HCT116 (cell line): ENCODE results near the gene MTSS2. TPM values are rescaled to one million over a fixed set of nuclear protein-coding genes. Genes with fewer than 3 reads are reported as not detected.
A peak's percentile ranks its signal among the peaks of the same experiment; 100 is the strongest.

ENCODE experiments used
- ATAC-seq: fragments of 200-7000 bp; cut with Tn5 transposase; 2 replicates; pipeline ENCODE4 v1.9.1; 2020; ENCODE audit warnings: mild to moderate bottlenecking, moderate library complexity
- BruUV-seq: library from RNA; stranded (reverse); fragments of 400-500 nt; replicated peaks from 2 replicates; lab custom pipeline; 2021; lab: Mats Ljungman, UMichigan
- CTCF ChIA-PET: fragments of 300-600 bp; sonication (Branson Sonifier 250); formaldehyde crosslinking; loops from one replicate; lab custom pipeline; 2021; ENCODE audit warnings: antibody characterized with exemption; lab: Charles Lee
- POLR2A ChIA-PET: fragments of 300-600, 350-600 bp; sonication (Branson Sonifier 250); formaldehyde crosslinking; loops from one replicate; lab custom pipeline; 2021; ENCODE audit warnings: antibody characterized with exemption; lab: Charles Lee
- RAD21 ChIA-PET, 2 experiments: fragments of 300-600 bp; sonication (Branson Sonifier 250); formaldehyde crosslinking; loops; one replicate each; lab custom pipeline; 2023; ENCODE audit warnings: low total read pairs in 2 of 2; ENCODE audit not compliant: uncharacterized antibody in 2 of 2, unreplicated experiment in 2 of 2, low non-redundant PET in 1 of 2; lab: Charles Lee
- DNase-seq: peaks from one replicate; pipeline ENCODE4 v3.0.0-alpha.2; 2010; ENCODE audit warnings: low read depth, low spot score
- H2AFZ ChIP-seq: fragments of 200-600 bp; shearing (Covaris generic), sonication (generic); 2 replicates; pipeline ENCODE4 v1.6.1; 2017; ENCODE audit warnings: low read depth, mixed run types, mixed read lengths, antibody characterized with exemption, low read length; ENCODE audit not compliant: poor library complexity, severe bottlenecking
- H3K27ac ChIP-seq: 2 replicates; pipeline ENCODE4 v1.5.1; 2012; ENCODE audit warnings: low read depth, low read length
- H3K27me3 ChIP-seq: fragments of 200-600 bp; sonication (generic); 2 replicates; pipeline ENCODE4 v1.6.1; 2016; ENCODE audit warnings: mixed run types, low read length, mixed read lengths; ENCODE audit not compliant: insufficient read depth
- H3K36me3 ChIP-seq, 2 experiments: fragments of 200-500 bp in 1 of 2; fragments of 200-600 bp in 1 of 2; sonication (Bioruptor generic) in 1 of 2; sonication (generic) in 1 of 2; 2 replicates each; pipeline versions ENCODE4 v1.5.1 to v1.6.1; 2014 to 2016; ENCODE audit warnings: low read length in 2 of 2, inconsistent platforms in 1 of 2, mixed read lengths in 1 of 2, mixed run types in 1 of 2; ENCODE audit not compliant: insufficient read depth in 2 of 2, control insufficient read depth in 1 of 2
- H3K4me1 ChIP-seq, 2 experiments: fragments of 200-600 bp in 1 of 2; sonication (generic) in 1 of 2; 2 replicates each; pipeline versions ENCODE4 v1.5.1 to v1.6.1; 2012 to 2017; ENCODE audit warnings: low read length in 2 of 2, inconsistent platforms in 1 of 2, mild to moderate bottlenecking in 1 of 2, mixed read lengths in 1 of 2, mixed run types in 1 of 2, moderate library complexity in 1 of 2; ENCODE audit not compliant: insufficient read depth in 2 of 2, control insufficient read depth in 1 of 2
- H3K4me2 ChIP-seq: fragments of 200-600 bp; sonication (generic); 2 replicates; pipeline ENCODE4 v1.6.1; 2017; ENCODE audit warnings: mixed run types, low read length, mixed read lengths
- H3K4me3 ChIP-seq, 2 experiments: fragments of 200-600 bp in 1 of 2; sonication (generic) in 1 of 2; replicated peaks in 1 of 2; 2 replicates each; pipeline ENCODE4 v1.5.1; 2011 to 2016; ENCODE audit warnings: low read length in 2 of 2, control low read depth in 1 of 2, low read depth in 1 of 2, mild to moderate bottlenecking in 1 of 2, mixed read lengths in 1 of 2, mixed run types in 1 of 2
- H3K79me2 ChIP-seq: fragments of 200-600 bp; sonication (generic); 2 replicates; pipeline ENCODE4 v1.6.1; 2017; ENCODE audit warnings: mild to moderate bottlenecking, mixed run types, low read length, moderate library complexity, mixed read lengths; ENCODE audit not compliant: insufficient read depth
- H3K9ac ChIP-seq: fragments of 200-600 bp; sonication (generic); 2 replicates; pipeline ENCODE4 v1.6.1; 2016; ENCODE audit warnings: low read length, mixed read lengths
- H3K9me2 ChIP-seq: fragments of 200-600 bp; sonication (generic), shearing (Covaris generic); 2 replicates; pipeline ENCODE4 v1.6.1; 2017; ENCODE audit warnings: mixed run types, mild to moderate bottlenecking, moderate library complexity; ENCODE audit not compliant: insufficient read depth
- H3K9me3 ChIP-seq, 2 experiments: fragments of 200-500 bp in 1 of 2; fragments of 200-600 bp in 1 of 2; sonication (Bioruptor generic) in 1 of 2; sonication (generic) in 1 of 2; 2 replicates each; pipeline ENCODE4 v1.6.1; 2014 to 2017; ENCODE audit warnings: low read length in 2 of 2, mixed read lengths in 2 of 2, inconsistent platforms in 1 of 2, low read depth in 1 of 2, mild to moderate bottlenecking in 1 of 2, mixed run types in 1 of 2, moderate library complexity in 1 of 2; ENCODE audit not compliant: control insufficient read depth in 1 of 2, insufficient read depth in 1 of 2
- H4K20me1 ChIP-seq: fragments of 200-600 bp; sonication (generic), shearing (Covaris generic); 2 replicates; pipeline ENCODE4 v1.6.1; 2017; ENCODE audit warnings: mixed run types, mild to moderate bottlenecking, moderate library complexity; ENCODE audit not compliant: insufficient read depth
- CBX3 ChIP-seq: IDR thresholded peaks from 2 replicates; pipeline ENCODE4 v1.6.1; 2012; ENCODE audit warnings: low read depth
- CEBPB ChIP-seq: IDR thresholded peaks from 2 replicates; pipeline ENCODE4 v1.6.1; 2012; ENCODE audit warnings: low read depth
- EGR1 ChIP-seq: IDR thresholded peaks from 2 replicates; pipeline ENCODE4 v1.6.1; 2012; ENCODE audit warnings: low read depth
- ELF1 ChIP-seq: IDR thresholded peaks from 2 replicates; pipeline ENCODE4 v1.6.1; 2012; ENCODE audit warnings: low read depth, borderline replicate concordance
- EZH2 ChIP-seq: fragments of 200-600 bp; sonication (generic); IDR thresholded peaks from 2 replicates; pipeline ENCODE4 v1.6.1; 2017; ENCODE audit warnings: antibody characterized with exemption, mixed run types
- EZH2phosphoT487 ChIP-seq: fragments of 200-600 bp; IDR thresholded peaks from 2 replicates; pipeline ENCODE4 v1.6.1; 2018; ENCODE audit warnings: antibody characterized with exemption, borderline replicate concordance
- FOSL1 ChIP-seq: IDR thresholded peaks from 2 replicates; pipeline ENCODE4 v1.6.1; 2012; ENCODE audit warnings: low read depth
- POLR2A ChIP-seq: IDR thresholded peaks from 2 replicates; pipeline ENCODE4 v1.7.0; 2011; ENCODE audit warnings: borderline replicate concordance; ENCODE audit not compliant: insufficient read depth, insufficient read length; ENCODE audit errors: extremely low read depth
- POLR2AphosphoS5 ChIP-seq: IDR thresholded peaks from 2 replicates; pipeline ENCODE4 v1.6.1; 2011; ENCODE audit warnings: mild to moderate bottlenecking, low read depth, low read length, moderate library complexity
- RAD21 ChIP-seq: IDR thresholded peaks from 2 replicates; pipeline ENCODE4 v1.6.1; 2012; ENCODE audit warnings: low read depth, mild to moderate bottlenecking
- SIN3A ChIP-seq: IDR thresholded peaks from 2 replicates; pipeline ENCODE4 v1.6.1; 2012; ENCODE audit warnings: low read depth
- SRF ChIP-seq: IDR thresholded peaks from 2 replicates; pipeline ENCODE4 v1.6.1; 2012; ENCODE audit warnings: low read depth
- TCF7L2 ChIP-seq: IDR thresholded peaks from 2 replicates; pipeline ENCODE4 v1.7.0; 2011; ENCODE audit warnings: borderline replicate concordance, inconsistent platforms; ENCODE audit not compliant: insufficient read depth, insufficient read length; ENCODE audit errors: extremely low read depth
- YY1 ChIP-seq: IDR thresholded peaks from 2 replicates; pipeline ENCODE4 v1.6.1; 2011; ENCODE audit warnings: low read length, low read depth, moderate library complexity, mild to moderate bottlenecking; ENCODE audit not compliant: insufficient replicate concordance; ENCODE audit errors: extremely low read depth
- ZBTB33 ChIP-seq: IDR thresholded peaks from 2 replicates; pipeline ENCODE4 v1.6.1; 2011; ENCODE audit warnings: mild to moderate bottlenecking, low read length, moderate library complexity; ENCODE audit not compliant: insufficient replicate concordance; ENCODE audit errors: extremely low read depth
- ZNF274 ChIP-seq: fragments of 200-500 bp; sonication (Bioruptor generic); IDR thresholded peaks from 2 replicates; pipeline ENCODE4 v1.6.1; 2014; ENCODE audit warnings: mild to moderate bottlenecking, low read depth, low read length, inconsistent platforms
- intact Hi-C: fragments of 100-400 bp; cut with micrococcal nuclease; formaldehyde crosslinking; loops from 2 replicates; pipeline ENCODE4 v1.10.0; 2022
- total RNA-seq: library from RNA; stranded (reverse); gene quantifications from one replicate; pipeline ENCODE4 v1.2.1, GENCODE V29; 2021; ENCODE audit not compliant: unreplicated experiment
- TF ChIP-seq, protein P1 (sequence below): IDR thresholded peaks from 2 replicates; pipeline ENCODE4 v1.6.1; 2012

MTSS2 gene
- total RNA-seq, 1 experiment from 2014 or later = 41.8 TPM

DNA sequence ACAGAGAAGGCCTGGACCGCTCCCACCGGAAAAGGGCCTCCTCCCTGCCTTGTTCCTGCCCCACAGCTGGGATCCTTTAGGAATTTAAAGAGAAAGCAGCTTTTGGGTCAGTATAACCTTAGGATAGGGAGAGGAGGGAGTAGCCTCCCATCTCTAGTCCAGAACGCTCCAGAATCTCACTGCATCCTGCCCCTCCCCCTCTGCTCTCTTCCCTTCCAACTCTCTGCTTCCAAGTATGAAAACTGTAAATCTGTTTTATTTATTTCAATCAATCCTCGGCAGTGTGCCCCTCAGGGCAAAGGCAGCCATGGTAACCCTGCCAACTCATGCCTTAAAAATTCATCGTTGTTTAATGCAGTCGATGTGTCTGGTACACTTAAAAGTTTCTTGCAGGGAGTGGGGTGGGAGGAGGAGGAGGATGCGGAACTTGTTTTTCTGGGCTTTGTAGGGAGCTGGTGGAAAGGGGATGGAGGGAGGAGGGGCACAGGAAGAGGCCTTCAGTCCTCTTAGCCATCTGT lies 21.2 kb upstream of the MTSS2 start:
- Histone ChIP-seq H3K36me3 (no peaks in the 10 kb centered on the region), H3K4me2 (peak overlapping the region; percentile 58), H3K27ac (peak overlapping the region; percentile 54), H3K9me3 (no peaks in the 10 kb centered on the region), H4K20me1 (no peaks in the 10 kb centered on the region), H3K4me1 (peaks cover 37 to 53% of the 10 kb centered on the region in 2 experiments), H3K4me3 (no peak overlapping the region; a peak in 1 of 4 replicates), H3K79me2 (no peaks in the 10 kb centered on the region), H2AFZ (no peak overlapping the region), H3K9ac (0 out of 2 replicates have a peak overlapping the region, but pooled peaks have one; percentile 11), H3K9me2 (no peaks in the 10 kb centered on the region), H3K27me3 (no peaks in the 10 kb centered on the region)
- no peak for DNase-seq
- RAD21 ChIA-PET = no interaction called here
- CTCF ChIA-PET = interaction anchor here (1.4 kb wide), 1 partner anchor 64 kb away, joined by 3 read pairs; no protein-coding TSS in a partner anchor
- POLR2A ChIA-PET = no interaction called here
- intact Hi-C loops = no loop called here
- no TSS peak for BruUV-seq
- no peak for TF ChIP-seq ELF1
- TF ChIP-seq TCF7L2 = no peak
- TF ChIP-seq ZNF274 = no peak
- no peak for TF ChIP-seq YY1
- no peak for TF ChIP-seq ZBTB33
- TF ChIP-seq CBX3 = no peak
- TF ChIP-seq FOSL1 = no peak; the same call in 1 of the 2 replicates
- TF ChIP-seq RAD21 = no peak
- TF ChIP-seq, protein P1, sequence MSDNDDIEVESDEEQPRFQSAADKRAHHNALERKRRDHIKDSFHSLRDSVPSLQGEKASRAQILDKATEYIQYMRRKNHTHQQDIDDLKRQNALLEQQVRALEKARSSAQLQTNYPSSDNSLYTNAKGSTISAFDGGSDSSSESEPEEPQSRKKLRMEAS = no peak
- no peak for TF ChIP-seq SRF
- TF ChIP-seq SIN3A = no peak
- TF ChIP-seq EZH2 = no peak
- TF ChIP-seq POLR2AphosphoS5 = no peak
- no peak for TF ChIP-seq EGR1
- no peak for TF ChIP-seq POLR2A
- TF ChIP-seq EZH2phosphoT487 = no peak
- TF ChIP-seq CEBPB = no peak
- ATAC-seq = peak; percentile 48
